K562 (cell line): ENCODE data around the gene ILF3. TPM values are rescaled to one million over a fixed set of nuclear protein-coding genes. Genes with fewer than 3 reads are reported as not detected.

Experiments
- ATAC-seq: fragments of 200-7000 bp; cut with Tn5 transposase; 3 replicates; pipeline ENCODE4 v1.9.1; 2020; ENCODE audit warnings: moderate library complexity
- BruUV-seq: library from RNA; stranded (reverse); fragments of 400-500 nt; replicated peaks from 2 replicates; lab custom pipeline; 2021; lab: Mats Ljungman, UMichigan
- CTCF ChIA-PET: fragments of 300-600 bp; formaldehyde crosslinking; extraction: SDS; loops from one replicate; lab custom pipeline; 2021; ENCODE audit warnings: low intra/inter-chr PET ratio; lab: Yijun Ruan, JAX
- POLR2A ChIA-PET: fragments of 300-600, 350-650 bp; sonication (Branson Sonifier 250); formaldehyde crosslinking; extraction: SDS; loops from one replicate; lab custom pipeline; 2021; ENCODE audit warnings: antibody characterized with exemption, inconsistent platforms; lab: Yijun Ruan, JAX
- DNase-seq, 4 experiments: peaks; one replicate each; pipeline versions ENCODE4 v3.0.0 to v3.0.0-alpha.2; 2011 to 2018; ENCODE audit warnings: low spot score in 3 of 4, mixed read lengths in 3 of 4; ENCODE audit errors: extremely low read depth in 1 of 4
- FAIRE-seq: peaks from 2 replicates; lab custom pipeline; 2011; peaks lifted over from hg19 to GRCh38; lab: Jason Lieb, UNC
- H2AFZ ChIP-seq: 2 replicates; pipeline ENCODE4 v1.6.0; 2011; ENCODE audit warnings: low read depth, low read length, control low read depth, inconsistent platforms
- H3K27ac ChIP-seq: fragments of 200-600 bp; 3 replicates; pipeline ENCODE4 v1.8.0; 2011; ENCODE audit warnings: low read depth, mild to moderate bottlenecking, control low read depth, inconsistent platforms, low read length, moderate library complexity, mixed read lengths; ENCODE audit errors: extremely low read depth
- H3K27me3 ChIP-seq, 2 experiments: fragments of 300-600 bp in 1 of 2; 2 replicates in 1 of 2; 3 replicates in 1 of 2; pipeline versions ENCODE4 v1.6.0 to v1.8.0; 2011; ENCODE audit warnings: inconsistent platforms in 2 of 2, low read length in 2 of 2, mild to moderate bottlenecking in 1 of 2, mixed read lengths in 1 of 2, moderate library complexity in 1 of 2; ENCODE audit not compliant: control insufficient read depth in 2 of 2, insufficient read depth in 2 of 2
- H3K36me3 ChIP-seq: fragments of 300-600 bp; 3 replicates; pipeline ENCODE4 v1.8.0; 2011; ENCODE audit warnings: mild to moderate bottlenecking, low read length, inconsistent platforms; ENCODE audit not compliant: control insufficient read depth, insufficient read depth
- H3K4me1 ChIP-seq, 2 experiments: fragments of 200-600 bp in 1 of 2; replicated peaks in 1 of 2; 2 replicates in 1 of 2; 3 replicates in 1 of 2; pipeline versions ENCODE4 v1.5.1 to v1.8.0; 2011; ENCODE audit warnings: inconsistent platforms in 2 of 2, low read length in 2 of 2, mild to moderate bottlenecking in 1 of 2, mixed read lengths in 1 of 2, moderate library complexity in 1 of 2; ENCODE audit not compliant: control insufficient read depth in 2 of 2, insufficient read depth in 2 of 2
- H3K4me2 ChIP-seq: 2 replicates; pipeline ENCODE4 v1.6.1; 2011; ENCODE audit warnings: low read length, control low read depth, inconsistent platforms, mixed read lengths; ENCODE audit not compliant: insufficient read depth
- H3K4me3 ChIP-seq: fragments of 200-600 bp; sonication (generic), shearing (Covaris generic); 2 replicates; pipeline ENCODE4 v1.5.1; 2016; ENCODE audit warnings: control low read depth, inconsistent platforms
- H3K79me2 ChIP-seq: fragments of 200-600 bp; 3 replicates; pipeline ENCODE4 v1.8.0; 2011; ENCODE audit warnings: low read length, inconsistent platforms; ENCODE audit not compliant: control insufficient read depth, insufficient read depth
- H3K9ac ChIP-seq, 2 experiments: 2 replicates each; pipeline versions ENCODE4 v1.6.0 to v1.6.1; 2011; ENCODE audit warnings: low read depth in 2 of 2, low read length in 2 of 2, control low read depth in 1 of 2, inconsistent platforms in 1 of 2, mild to moderate bottlenecking in 1 of 2, mixed read lengths in 1 of 2; ENCODE audit not compliant: insufficient read depth in 1 of 2
- H3K9me1 ChIP-seq: one replicate; pipeline ENCODE4 v1.6.0; 2011; ENCODE audit warnings: inconsistent platforms, mild to moderate bottlenecking, low read length, moderate library complexity; ENCODE audit not compliant: control insufficient read depth, insufficient read depth
- H3K9me3 ChIP-seq: replicated peaks from 2 replicates; pipeline ENCODE4 v1.5.1; 2011; ENCODE audit warnings: low read depth, low read length, inconsistent platforms; ENCODE audit not compliant: control insufficient read depth, insufficient read depth
- H4K20me1 ChIP-seq: replicated peaks from 2 replicates; pipeline ENCODE4 v1.6.1; 2011; ENCODE audit warnings: low read length, inconsistent platforms, mixed read lengths; ENCODE audit not compliant: control insufficient read depth, insufficient read depth
- ARID2 ChIP-seq: fragments of 450-650 bp; IDR thresholded peaks from 2 replicates; pipeline ENCODE4 v1.6.1; 2017; ENCODE audit warnings: antibody characterized with exemption, mild to moderate bottlenecking
- ARID3A ChIP-seq: IDR thresholded peaks from 2 replicates; pipeline ENCODE4 v1.6.1; 2012; ENCODE audit warnings: low read depth, low read length, improper control_type of control experiment, borderline replicate concordance
- BDP1 ChIP-seq: IDR thresholded peaks from 3 replicates; pipeline ENCODE4 v1.6.1; 2011; ENCODE audit not compliant: insufficient read length, insufficient read depth
- CHD1 ChIP-seq: fragments of 200-600 bp; sonication (generic); IDR thresholded peaks from one replicate; pipeline ENCODE4 v1.6.1; 2012; ENCODE audit warnings: mild to moderate bottlenecking, moderate library complexity, low read length, inconsistent platforms
- EHMT2 ChIP-seq: fragments of 450-650 bp; IDR thresholded peaks from 2 replicates; pipeline ENCODE4 v1.6.1; 2018; ENCODE audit warnings: antibody characterized with exemption
- ETS2 ChIP-seq: IDR thresholded peaks from 2 replicates; pipeline ENCODE4 v1.6.1; 2016; ENCODE audit warnings: borderline replicate concordance, missing genetic modification characterization, mild to moderate bottlenecking, moderate library complexity, missing compliant biosample characterization; ENCODE audit not compliant: poor library complexity, severe bottlenecking
- GABPB1 ChIP-seq: sonication (generic); formaldehyde crosslinking; IDR thresholded peaks from 2 replicates; pipeline ENCODE4 v1.8.0; 2022; ENCODE audit warnings: mild to moderate bottlenecking, missing genetic modification reagents
- IFI16 ChIP-seq: fragments of 250-450 bp; sonication (Bioruptor Pico); IDR thresholded peaks from 2 replicates; pipeline ENCODE4 v2.1.2; 2022; ENCODE audit warnings: mild to moderate bottlenecking, inconsistent platforms
- KDM4B ChIP-seq, 2 experiments: fragments of 450-650 bp in 1 of 2; sonication (generic) in 1 of 2; IDR thresholded peaks; 2 replicates each; pipeline ENCODE4 v1.6.1; 2016 to 2017; ENCODE audit warnings: borderline replicate concordance in 2 of 2, antibody characterized with exemption in 1 of 2, low read depth in 1 of 2, mild to moderate bottlenecking in 1 of 2
- MAFG ChIP-seq: fragments of 450-650 bp; conservative IDR thresholded peaks from 2 replicates; pipeline ENCODE4 v1.6.1; 2016; ENCODE audit warnings: missing genetic modification characterization, missing compliant biosample characterization
- POU5F1 ChIP-seq: fragments of 150-350 bp; IDR thresholded peaks from 2 replicates; pipeline ENCODE4 v1.6.1; 2014; ENCODE audit warnings: borderline replicate concordance, low read length, low read depth, mild to moderate bottlenecking; ENCODE audit not compliant: partially characterized antibody
- PPARD ChIP-seq: fragments of 250-450 bp; sonication (Bioruptor Pico); IDR thresholded peaks from 2 replicates; pipeline ENCODE4 v1.8.0; 2022; ENCODE audit warnings: inconsistent platforms, mild to moderate bottlenecking, moderate library complexity
- STAG1 ChIP-seq: sonication (generic); formaldehyde crosslinking; IDR thresholded peaks from 2 replicates; pipeline ENCODE4 v1.5.0; 2020; ENCODE audit warnings: missing genetic modification reagents, borderline replicate concordance
- ZNF146 ChIP-seq: IDR thresholded peaks from one replicate; pipeline ENCODE4 v1.6.1; 2018; ENCODE audit warnings: missing compliant biosample characterization; ENCODE audit not compliant: unreplicated experiment
- ZNF592 ChIP-seq: fragments of 450-650 bp; IDR thresholded peaks from 2 replicates; pipeline ENCODE4 v1.6.1; 2017; ENCODE audit warnings: antibody characterized with exemption, mild to moderate bottlenecking
- WGBS: fragments of 100-300 bp; shearing (Covaris generic); methylation state at CpG from one replicate; pipeline ENCODE4 v1.1.6; 2016; ENCODE audit warnings: low coverage, mixed read lengths; ENCODE audit not compliant: insufficient coverage; ENCODE audit errors: missing lambda C conversion rate; 5-methylcytosine and 5-hydroxymethylcytosine counted together
- in situ Hi-C: fragments of 300-500 bp; cut with MboI; formaldehyde crosslinking; loops from 4 replicates; pipeline ENCODE4 v1.15.0; 2018; ENCODE audit warnings: inconsistent platforms, mixed read lengths
- intact Hi-C: fragments of 100-400 bp; cut with micrococcal nuclease; formaldehyde crosslinking; loops from 2 replicates; pipeline ENCODE4 v1.14.2; 2022
- polyA plus RNA-seq, 8 experiments: library from polyadenylated mRNA; depleted of rRNA in 4 of 8; stranded (reverse) in 5 of 8; unstranded in 3 of 8; fragments of >200 nt; fragmentation: Nextera tagmentation in 2 of 8; fragmentation: Illumina TruSeq in 1 of 8; extraction: Ambion mirVana in 2 of 8; extraction: Trizol in 1 of 8; gene quantifications; 2 replicates each; pipeline versions ENCODE4 v1.2.1 to v1.2.3, GENCODE V29; 2011 to 2014; ENCODE audit warnings: inconsistent platforms in 1 of 8, missing spikeins in 1 of 8
- total RNA-seq, 7 experiments: library from RNA; depleted of rRNA in 6 of 7; stranded (reverse); fragments of >200 nt in 6 of 7; fragmentation: Illumina TruSeq in 2 of 7; extraction: Trizol in 2 of 7; gene quantifications; 2 replicates each; pipeline versions ENCODE4 v1.2.1 to v1.2.3, GENCODE V29; 2011 to 2021; ENCODE audit warnings: low replicate concordance in 1 of 7

The ILF3 gene
- total and polyA plus RNA-seq, 9 of the 15 experiments (the other 6 are each of a cell fraction or from before 2014, with no cell fraction given): 26.0 to 453 (median 175) TPM

GRCh38 chr19:10643172-10643967, 10.8 kb upstream of the ILF3 start:
- H3K36me3 ChIP-seq: peaks cover 5% of the 10 kb centered on the region; the same call in 1 of the 3 replicates
- peak overlapping the region in 1 of 2 experiments; percentile 24; a peak in 2 of 4 replicates for H3K9ac ChIP-seq
- no peaks in the 10 kb centered on the region for H4K20me1 ChIP-seq
- POLR2A ChIA-PET: interaction anchor here (0.8 to 2.2 kb wide), 4 partner anchors 17 to 85 kb away, joined by 3 to 9 read pairs (median 4); no protein-coding TSS in a partner anchor
- peaks cover 4% of the 10 kb centered on the region for H3K9me1 ChIP-seq
- no peak overlapping the region for H3K4me2 ChIP-seq
- in situ Hi-C loops: loop anchor here (5.0 kb wide), 1 partner anchor 61 kb away; no protein-coding TSS in a partner anchor
- no peak overlapping the region for H3K4me3 ChIP-seq
- WGBS: 68% methylated on average over 20 of the region's 21 CpGs
- BruUV-seq: no TSS peak
- no peaks in the 10 kb centered on the region for H3K9me3 ChIP-seq
- H3K79me2 ChIP-seq: no peaks in the 10 kb centered on the region
- no peaks in the 10 kb centered on the region for H3K27me3 ChIP-seq
- FAIRE-seq: no peak
- CTCF ChIA-PET: interaction anchor here (0.6 to 4.4 kb wide), 5 partner anchors 59 to 71 kb away, joined by 3 to 84 read pairs (median 4); no protein-coding TSS in a partner anchor
- intact Hi-C loops: no loop called here
- peak in 1 of 4 experiments; percentile 4 for DNase-seq
- no peak overlapping the region for H3K27ac ChIP-seq
- ATAC-seq: no peak
- H2AFZ ChIP-seq: no peak overlapping the region
- peaks cover 8 to 14% of the 10 kb centered on the region in 2 experiments; a peak in 3 of 5 replicates for H3K4me1 ChIP-seq
- TF ChIP-seq CHD1: no peak
- TF ChIP-seq ZNF592: no peak
- no peak for TF ChIP-seq POU5F1
- no peak for TF ChIP-seq EHMT2
- TF ChIP-seq BDP1: no peak
- no peak for TF ChIP-seq ETS2 (tag)
- no peak for TF ChIP-seq IFI16
- TF ChIP-seq KDM4B (IDR thresholded peaks at IDR 0.05; ENCODE audit: borderline replicate concordance in 2 of 2, low read depth in 1 of 2): no peak
- no peak for TF ChIP-seq GABPB1
- TF ChIP-seq MAFG: no peak
- no peak for TF ChIP-seq ARID3A
- TF ChIP-seq ARID2: no peak
- TF ChIP-seq PPARD: no peak
- TF ChIP-seq STAG1 (CRISPR knock-in tag): no peak
- TF ChIP-seq ZNF146: no peak
